ENCODE results near the gene PLXNA4. TPM values are rescaled to one million over a fixed set of nuclear protein-coding genes. Genes with fewer than 3 reads are reported as not detected.

PLXNA4 gene
- total RNA-seq, 1 experiment from 2014 or later, result not detected

DNA sequence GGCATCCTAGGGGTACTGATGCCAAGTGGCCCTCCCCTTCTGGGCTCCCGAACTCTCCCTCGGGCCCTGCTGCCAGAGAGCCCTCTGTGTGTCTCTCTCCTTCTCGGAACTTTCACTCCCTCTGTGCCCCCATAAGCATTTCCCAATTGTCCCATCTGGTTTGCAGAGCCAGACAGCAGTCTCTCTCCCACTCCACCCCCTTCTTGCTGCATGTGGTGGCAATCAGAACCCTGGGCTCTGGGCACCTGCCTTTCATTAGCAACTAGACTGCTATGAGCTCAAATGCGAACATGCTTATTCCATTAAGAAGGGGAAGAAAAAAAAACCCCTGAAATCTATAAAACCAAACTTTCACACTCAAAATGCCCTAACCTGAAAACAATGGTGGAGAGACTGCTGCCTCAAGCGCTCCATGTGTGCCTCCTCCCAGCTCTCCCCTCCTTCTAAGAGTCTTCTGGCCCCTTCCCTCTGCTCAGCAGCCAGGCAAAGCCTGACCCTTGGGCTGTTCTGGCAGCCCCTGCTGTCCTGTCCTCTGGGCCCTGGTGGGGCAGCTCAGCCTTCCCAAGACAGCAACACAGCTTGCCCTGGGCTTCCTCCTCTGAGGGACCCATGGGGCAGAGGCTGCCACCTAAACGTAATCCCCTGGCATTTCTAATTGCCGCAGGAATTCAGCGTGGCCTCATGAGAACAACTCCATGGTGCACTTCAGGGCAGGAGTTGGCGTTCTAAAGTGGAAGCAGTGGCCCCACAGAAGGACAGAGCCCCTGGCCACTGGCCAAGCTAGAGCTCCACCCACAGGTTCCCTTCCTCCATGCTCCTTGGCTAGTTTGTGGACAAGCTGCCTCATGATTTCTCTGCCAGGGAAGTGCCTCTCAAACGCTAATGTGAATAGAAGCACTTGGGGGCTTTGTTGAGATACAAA, 415.4 kb downstream of the PLXNA4 start:
- no peak overlapping the region for H3K27ac Mint-ChIP-seq (ENCODE audit: low read depth, unreplicated experiment)
- H3K9me3 Mint-ChIP-seq (ENCODE audit: unreplicated experiment), result no peaks in the 10 kb centered on the region
- peaks cover 9% of the 10 kb centered on the region for H3K27me3 Mint-ChIP-seq (ENCODE audit: insufficient read depth, unreplicated experiment)
- no TSS peak for BruUV-seq (replicated peaks)
- intact Hi-C loops (cut with micrococcal nuclease), result no loop called here
- no peaks in the 10 kb centered on the region for H3K4me1 Mint-ChIP-seq (ENCODE audit: insufficient read depth, unreplicated experiment)
- DNase-seq (ENCODE audit: unreplicated experiment), result no peak
- H3K4me3 Mint-ChIP-seq (ENCODE audit: unreplicated experiment), result no peak overlapping the region
- H3K36me3 Mint-ChIP-seq (ENCODE audit: insufficient read depth, unreplicated experiment), result no peaks in the 10 kb centered on the region
- CTCF ChIA-PET, result interaction anchor here (0.7 to 1.1 kb wide), 2 partner anchors 8 to 16 kb away, joined by 3 to 4 read pairs; no protein-coding TSS in a partner anchor
- POLR2A ChIA-PET, result no interaction called here
- no peak for TF ChIP-seq CTCF (IDR thresholded peaks at IDR 0.05; ENCODE audit: unreplicated experiment)

GRCh38 chr7:132158841-132159240, 417.4 kb downstream of the PLXNA4 start:
- Mint-ChIP-seq H3K4me3 (ENCODE audit: unreplicated experiment) (no peak overlapping the region), H3K36me3 (ENCODE audit: insufficient read depth, unreplicated experiment) (no peaks in the 10 kb centered on the region), H3K27me3 (ENCODE audit: insufficient read depth, unreplicated experiment) (peaks cover 11% of the 10 kb centered on the region), H3K27ac (ENCODE audit: low read depth, unreplicated experiment) (no peak overlapping the region), H3K9me3 (ENCODE audit: unreplicated experiment) (no peaks in the 10 kb centered on the region), H3K4me1 (ENCODE audit: insufficient read depth, unreplicated experiment) (no peaks in the 10 kb centered on the region)
- ChIA-PET POLR2A (no interaction called here), CTCF (interaction anchor here (0.6 to 1.1 kb wide), 3 partner anchors 103 to 470 kb away, joined by 3 read pairs; no protein-coding TSS in a partner anchor)
- no peak for DNase-seq (ENCODE audit: unreplicated experiment)
- no peak for TF ChIP-seq CTCF (IDR thresholded peaks at IDR 0.05; ENCODE audit: unreplicated experiment)
- no TSS peak for BruUV-seq (replicated peaks)
- intact Hi-C loops (cut with micrococcal nuclease), result no loop called here

DNA sequence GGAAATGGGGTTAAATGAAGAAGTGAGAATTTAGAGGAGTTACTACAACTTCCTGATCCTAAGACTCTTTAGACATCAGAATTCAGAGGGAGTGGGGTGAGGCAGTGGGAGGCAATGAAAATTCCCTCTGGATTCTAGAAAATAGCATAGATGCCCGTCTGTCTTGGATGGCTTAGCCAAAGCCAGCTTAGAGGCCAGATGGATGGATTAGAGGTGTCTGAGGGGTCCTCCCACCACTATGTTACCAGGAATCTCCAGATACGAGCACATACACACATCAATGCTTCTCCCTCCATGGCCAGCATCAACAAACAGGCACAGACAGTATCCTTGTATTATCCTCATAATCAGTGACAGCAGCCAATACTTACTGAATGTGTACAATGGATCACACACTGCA, 418.1 kb downstream of the PLXNA4 start:
- no peak for DNase-seq (ENCODE audit: unreplicated experiment)
- ChIA-PET POLR2A (no interaction called here), CTCF (interaction anchor here (0.8 to 1.1 kb wide), 2 partner anchors 213 to 422 kb away, joined by 3 read pairs; no protein-coding TSS in a partner anchor)
- Mint-ChIP-seq H3K27me3 (ENCODE audit: insufficient read depth, unreplicated experiment) (peaks cover 16% of the 10 kb centered on the region), H3K9me3 (ENCODE audit: unreplicated experiment) (no peaks in the 10 kb centered on the region), H3K27ac (ENCODE audit: low read depth, unreplicated experiment) (no peak overlapping the region), H3K4me1 (ENCODE audit: insufficient read depth, unreplicated experiment) (no peaks in the 10 kb centered on the region), H3K4me3 (ENCODE audit: unreplicated experiment) (no peak overlapping the region), H3K36me3 (ENCODE audit: insufficient read depth, unreplicated experiment) (no peaks in the 10 kb centered on the region)
- intact Hi-C loops (cut with micrococcal nuclease), result no loop called here
- BruUV-seq (replicated peaks), result no TSS peak
- TF ChIP-seq CTCF (IDR thresholded peaks at IDR 0.05; ENCODE audit: unreplicated experiment), result no peak

DNA sequence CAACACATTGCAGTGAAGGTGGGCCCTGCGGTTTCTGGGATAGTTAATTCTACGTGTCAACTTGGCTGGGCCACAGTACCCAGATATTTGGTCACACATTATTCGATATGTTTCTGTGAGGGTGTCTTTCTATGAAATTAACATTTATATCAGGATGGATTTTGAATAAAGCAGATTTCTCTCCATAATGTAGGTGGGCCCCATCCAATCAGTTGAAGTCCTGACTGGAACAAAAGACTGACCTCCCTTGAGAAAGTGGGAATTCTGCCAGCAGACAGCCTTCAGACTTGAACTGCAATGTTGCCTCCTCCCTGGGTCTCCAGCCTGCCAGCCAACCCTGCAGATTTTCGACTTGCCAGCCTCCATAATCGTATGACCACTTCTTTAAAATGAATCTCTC, 420.6 kb downstream of the PLXNA4 start:
- no peak for DNase-seq (ENCODE audit: unreplicated experiment)
- Mint-ChIP-seq H3K27ac (ENCODE audit: low read depth, unreplicated experiment) (no peak overlapping the region), H3K4me1 (ENCODE audit: insufficient read depth, unreplicated experiment) (no peaks in the 10 kb centered on the region), H3K4me3 (ENCODE audit: unreplicated experiment) (no peak overlapping the region), H3K36me3 (ENCODE audit: insufficient read depth, unreplicated experiment) (no peaks in the 10 kb centered on the region), H3K9me3 (ENCODE audit: unreplicated experiment) (peaks cover 6% of the 10 kb centered on the region), H3K27me3 (ENCODE audit: insufficient read depth, unreplicated experiment) (peaks cover 34% of the 10 kb centered on the region)
- ChIA-PET CTCF (interaction anchor here (0.6 to 1.1 kb wide), 4 partner anchors 11 to 210 kb away, joined by 3 to 7 read pairs (median 4); no protein-coding TSS in a partner anchor), POLR2A (no interaction called here)
- TF ChIP-seq CTCF (IDR thresholded peaks at IDR 0.05; ENCODE audit: unreplicated experiment), result no peak
- no TSS peak for BruUV-seq (replicated peaks)
- intact Hi-C loops (cut with micrococcal nuclease), result no loop called here
